ENCODE data around the gene GNA15.
"Not testable (repeated sequence)": the region's sequence is repeated elsewhere in the genome, so short reads cannot be mapped to it uniquely, and the experiment has no call there.

Gene GNA15

GRCh38 chr19:3148503-3148902, 12.7 kb downstream of the GNA15 start:
- in situ Hi-C loops (cut with MboI; ENCODE audit: low sequenced_read_pairs), result no loop called here

GRCh38 chr19:3149089-3149488, 13.3 kb downstream of the GNA15 start:
- in situ Hi-C loops (cut with MboI; ENCODE audit: low sequenced_read_pairs), result no loop called here

DNA sequence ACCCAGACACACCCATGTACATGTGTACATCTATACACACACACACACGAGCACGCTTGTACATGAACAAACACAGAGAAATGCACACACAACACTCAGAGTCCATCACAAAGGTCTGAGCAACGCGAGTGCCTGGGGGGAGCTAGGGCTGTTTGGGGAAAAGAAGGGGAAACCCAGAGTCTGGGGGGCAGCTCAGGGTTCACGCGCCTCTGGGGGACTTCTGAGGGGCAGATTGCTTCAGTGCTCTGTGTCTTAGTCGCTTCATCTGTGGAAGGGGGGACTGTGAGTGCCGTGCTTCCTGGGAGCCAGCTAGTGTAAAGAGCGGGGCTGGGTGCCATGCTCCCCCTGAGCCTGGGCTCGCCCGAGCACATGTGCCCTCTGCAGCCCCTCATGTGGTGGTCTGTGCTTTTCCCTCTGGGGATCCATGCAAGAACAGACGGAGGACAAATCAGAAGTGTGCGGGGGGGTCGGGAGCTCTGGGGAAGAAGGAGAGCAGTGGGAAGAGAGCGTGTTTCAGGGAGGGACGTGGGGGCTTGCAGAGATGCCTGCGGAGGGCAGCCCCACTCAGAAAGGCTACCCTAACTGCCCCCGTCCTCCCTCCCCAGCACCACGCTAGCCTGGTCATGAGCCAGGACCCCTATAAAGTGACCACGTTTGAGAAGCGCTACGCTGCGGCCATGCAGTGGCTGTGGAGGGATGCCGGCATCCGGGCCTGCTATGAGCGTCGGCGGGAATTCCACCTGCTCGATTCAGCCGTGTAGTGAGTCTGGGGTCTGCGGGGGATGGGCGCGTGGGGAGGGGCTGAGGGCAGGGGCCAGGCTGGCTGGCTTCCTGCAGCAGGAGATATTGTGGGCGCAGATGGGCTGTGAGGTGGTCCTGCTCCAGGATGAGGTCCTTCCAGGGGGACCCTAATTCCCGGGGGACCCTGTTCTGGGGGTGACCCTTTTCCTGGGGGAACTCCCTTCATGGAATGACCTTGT, 14.0 kb downstream of the GNA15 start:
- in situ Hi-C loops (cut with MboI; ENCODE audit: low sequenced_read_pairs), result no loop called here

GRCh38 chr19:3150739-3151329, 15.0 kb downstream of the GNA15 start:
- in situ Hi-C loops (cut with MboI; ENCODE audit: low sequenced_read_pairs), result no loop called here

DNA sequence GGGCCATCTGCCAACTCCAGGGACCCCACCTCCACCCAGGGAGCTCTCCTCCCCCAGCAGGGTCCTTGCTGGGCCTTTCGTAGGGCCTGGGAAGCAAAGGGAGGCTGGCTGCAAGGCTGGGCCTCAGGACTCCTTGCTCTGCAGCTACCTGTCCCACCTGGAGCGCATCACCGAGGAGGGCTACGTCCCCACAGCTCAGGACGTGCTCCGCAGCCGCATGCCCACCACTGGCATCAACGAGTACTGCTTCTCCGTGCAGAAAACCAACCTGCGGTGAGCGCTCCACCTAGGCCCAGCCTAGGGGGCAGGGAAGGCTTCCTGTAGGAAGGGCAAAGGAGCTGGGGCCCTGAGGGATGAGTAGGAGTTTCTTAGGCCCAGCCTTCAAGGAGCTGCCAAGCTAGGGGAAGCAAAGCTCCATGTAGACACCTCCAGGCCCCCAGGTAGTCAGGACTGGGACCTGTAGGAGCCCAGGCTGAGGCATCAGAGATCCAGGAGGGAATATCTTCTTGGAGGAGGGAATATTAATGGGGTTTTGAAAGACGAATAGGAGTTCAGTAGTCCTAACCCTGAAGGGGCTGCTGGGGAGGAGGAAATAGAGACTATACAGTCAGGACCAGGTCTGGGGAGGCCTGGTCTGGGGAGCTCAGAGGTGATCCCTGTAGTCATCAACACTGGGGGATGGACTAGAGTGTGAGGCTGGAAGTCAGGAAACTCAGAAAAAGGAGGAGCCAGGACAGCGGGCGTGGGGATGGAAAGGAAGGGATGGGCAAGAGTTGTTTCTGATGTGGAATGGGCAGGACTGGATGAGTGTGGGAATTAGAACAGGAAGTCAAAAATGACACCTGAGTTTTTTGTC, 16.0 kb downstream of the GNA15 start:
- in situ Hi-C loops (cut with MboI; ENCODE audit: low sequenced_read_pairs), result no loop called here

DNA sequence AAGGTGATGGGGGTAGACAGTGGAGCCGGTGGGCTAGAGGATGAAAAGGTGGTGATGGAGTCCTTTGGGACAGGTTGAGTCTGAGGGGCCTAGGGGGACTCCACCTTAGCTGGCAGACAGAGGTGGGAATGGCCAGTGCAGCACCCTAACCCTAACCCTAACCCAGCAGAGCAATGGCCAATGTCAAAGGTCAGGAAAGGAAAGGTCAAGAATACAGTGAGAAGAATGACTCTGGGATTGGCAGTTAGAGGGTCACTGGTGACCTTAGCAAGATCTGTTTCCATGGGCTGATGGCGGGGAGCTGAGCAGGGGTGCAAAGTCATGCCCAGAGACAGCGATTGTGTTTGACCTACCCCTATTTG, 16.6 kb downstream of the GNA15 start:
- in situ Hi-C loops (cut with MboI; ENCODE audit: low sequenced_read_pairs), result no loop called here

DNA sequence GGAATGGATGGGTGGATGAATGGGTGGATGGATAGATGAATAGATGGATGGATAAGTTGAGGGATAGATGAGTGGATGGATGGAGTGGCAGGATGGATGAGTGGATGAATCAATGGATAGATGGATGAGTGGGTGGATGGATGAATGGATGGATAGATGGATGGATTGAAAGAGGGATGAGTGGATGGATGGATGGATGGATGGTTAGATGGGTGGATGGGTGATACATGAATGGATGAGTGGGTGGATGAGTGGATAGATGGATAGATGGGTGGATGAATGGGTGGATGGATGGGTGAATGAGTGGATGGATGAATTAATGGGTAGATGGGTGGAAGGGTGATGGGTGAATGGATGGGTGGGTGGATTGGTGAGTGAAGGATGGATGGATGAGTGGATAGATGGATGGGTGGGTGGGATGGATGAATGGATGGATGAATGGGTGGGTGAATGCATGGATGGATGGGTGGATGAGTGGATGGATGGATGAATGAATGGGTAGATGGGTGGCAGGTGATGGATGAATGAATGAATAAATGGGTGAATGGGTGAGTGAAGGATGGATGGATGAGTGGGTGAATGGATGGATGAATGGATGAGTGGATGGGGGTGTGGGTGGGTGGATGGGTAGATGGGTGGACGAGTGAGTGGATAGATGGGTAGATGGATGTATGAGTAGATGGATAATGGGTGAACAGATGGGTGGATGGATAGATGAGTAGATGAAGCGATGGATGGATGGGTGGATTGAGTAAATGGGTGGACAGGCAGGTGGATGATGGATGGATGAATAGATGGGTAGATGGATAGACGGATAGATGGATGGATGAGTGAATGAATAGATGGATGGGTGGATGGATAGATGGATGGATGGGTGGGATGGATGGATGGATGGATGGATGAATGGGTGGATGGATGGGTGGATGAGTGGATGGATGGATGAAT, 17.7 kb downstream of the GNA15 start:
- in situ Hi-C loops (cut with MboI; ENCODE audit: low sequenced_read_pairs), result no loop called here

- in situ Hi-C loops (cut with MboI; ENCODE audit: low sequenced_read_pairs), result not testable (repeated sequence)
These were observed 18.6 kb downstream of the GNA15 start for GRCh38 chr19:3154447-3154846.

- in situ Hi-C loops (cut with MboI; ENCODE audit: low sequenced_read_pairs), result no loop called here
These were observed 19.3 kb downstream of the GNA15 start for GRCh38 chr19:3154957-3155736.

DNA sequence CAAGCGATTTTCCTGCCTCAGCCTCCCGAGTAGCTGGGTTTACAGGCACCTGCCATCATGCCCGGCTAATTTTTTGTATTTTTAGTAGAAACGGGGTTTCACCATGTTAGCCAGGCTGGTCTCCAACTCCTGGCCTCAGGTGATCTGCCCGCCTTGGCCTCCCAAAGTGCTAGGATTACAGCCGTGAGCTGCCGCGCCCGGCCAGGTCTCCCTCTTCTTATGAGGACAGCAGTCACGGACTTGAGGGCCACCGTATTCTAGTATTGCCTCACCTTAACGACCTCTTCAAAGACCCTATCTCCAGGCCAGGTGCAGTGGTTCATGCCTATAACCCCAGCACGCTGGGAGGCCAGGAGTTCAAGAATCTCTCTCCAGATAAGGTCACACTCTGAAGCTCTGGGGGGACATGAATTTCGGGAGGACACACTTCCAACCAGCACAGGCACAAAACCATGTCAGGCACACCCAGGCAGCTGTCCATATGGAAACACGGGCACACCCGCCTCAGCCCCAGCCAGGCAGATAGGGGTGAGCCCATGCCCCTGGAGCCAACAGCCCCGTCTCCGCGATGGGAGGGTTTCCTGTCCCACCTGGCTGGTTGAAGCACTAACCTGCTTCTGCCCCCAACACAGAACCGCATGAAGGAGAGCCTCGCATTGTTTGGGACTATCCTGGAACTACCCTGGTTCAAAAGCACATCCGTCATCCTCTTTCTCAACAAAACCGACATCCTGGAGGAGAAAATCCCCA, 21.4 kb downstream of the GNA15 start:
- in situ Hi-C loops (cut with MboI; ENCODE audit: low sequenced_read_pairs), result no loop called here

DNA sequence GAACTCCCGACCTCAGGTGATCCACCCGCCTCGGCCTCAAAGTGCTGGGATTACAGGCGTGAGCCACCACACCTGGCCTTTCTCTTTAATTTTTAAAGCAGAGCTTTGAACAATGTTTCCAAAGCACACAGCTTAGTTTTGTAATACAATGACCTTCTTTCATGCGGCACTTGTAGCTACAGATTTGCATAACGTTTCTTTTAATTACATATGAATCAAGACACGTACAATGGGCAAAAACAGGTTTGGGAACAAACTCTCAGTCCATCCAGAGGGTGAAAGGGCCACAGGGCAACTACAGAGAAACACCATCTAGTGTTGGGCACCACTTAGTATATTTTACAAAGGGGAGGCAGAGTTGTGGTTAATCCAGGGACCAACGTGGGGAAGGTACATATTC, 23.7 kb downstream of the GNA15 start:
- in situ Hi-C loops (cut with MboI; ENCODE audit: low sequenced_read_pairs), result no loop called here

GRCh38 chr19:3160219-3160618, 24.4 kb downstream of the GNA15 start:
- in situ Hi-C loops (cut with MboI; ENCODE audit: low sequenced_read_pairs), result no loop called here

- in situ Hi-C loops (cut with MboI; ENCODE audit: low sequenced_read_pairs), result no loop called here
These were observed 25.6 kb downstream of the GNA15 start for GRCh38 chr19:3161453-3161852.

- in situ Hi-C loops (cut with MboI; ENCODE audit: low sequenced_read_pairs), result no loop called here
These were observed 26.8 kb downstream of the GNA15 start for GRCh38 chr19:3162418-3163229.

DNA sequence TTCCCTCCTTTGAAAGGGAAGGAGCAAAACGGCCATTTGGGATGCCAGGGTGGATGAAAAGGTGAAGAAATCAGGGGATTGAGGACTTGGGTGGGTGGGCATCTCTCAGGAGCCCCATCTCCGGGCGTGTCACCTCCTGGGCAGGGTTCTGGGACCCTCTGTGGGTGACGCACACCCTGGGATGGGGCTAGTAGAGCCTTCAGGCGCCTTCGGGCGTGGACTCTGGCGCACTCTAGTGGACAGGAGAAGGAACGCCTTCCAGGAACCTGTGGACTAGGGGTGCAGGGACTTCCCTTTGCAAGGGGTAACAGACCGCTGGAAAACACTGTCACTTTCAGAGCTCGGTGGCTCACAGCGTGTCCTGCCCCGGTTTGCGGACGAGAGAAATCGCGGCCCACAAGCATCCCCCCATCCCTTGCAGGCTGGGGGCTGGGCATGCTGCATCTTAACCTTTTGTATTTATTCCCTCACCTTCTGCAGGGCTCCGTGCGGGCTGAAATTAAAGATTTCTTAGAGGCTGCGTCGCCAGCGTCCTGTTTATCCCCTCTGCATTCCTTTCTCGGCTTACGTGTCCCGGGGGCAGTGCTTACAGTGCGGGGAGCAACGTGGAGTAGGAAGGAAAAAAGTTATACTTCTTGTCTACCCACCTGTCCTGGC, 27.5 kb downstream of the GNA15 start:
- in situ Hi-C loops (cut with MboI; ENCODE audit: low sequenced_read_pairs), result no loop called here

GRCh38 chr19:3163943-3164342, 28.1 kb downstream of the GNA15 start:
- in situ Hi-C loops (cut with MboI; ENCODE audit: low sequenced_read_pairs), result no loop called here

DNA sequence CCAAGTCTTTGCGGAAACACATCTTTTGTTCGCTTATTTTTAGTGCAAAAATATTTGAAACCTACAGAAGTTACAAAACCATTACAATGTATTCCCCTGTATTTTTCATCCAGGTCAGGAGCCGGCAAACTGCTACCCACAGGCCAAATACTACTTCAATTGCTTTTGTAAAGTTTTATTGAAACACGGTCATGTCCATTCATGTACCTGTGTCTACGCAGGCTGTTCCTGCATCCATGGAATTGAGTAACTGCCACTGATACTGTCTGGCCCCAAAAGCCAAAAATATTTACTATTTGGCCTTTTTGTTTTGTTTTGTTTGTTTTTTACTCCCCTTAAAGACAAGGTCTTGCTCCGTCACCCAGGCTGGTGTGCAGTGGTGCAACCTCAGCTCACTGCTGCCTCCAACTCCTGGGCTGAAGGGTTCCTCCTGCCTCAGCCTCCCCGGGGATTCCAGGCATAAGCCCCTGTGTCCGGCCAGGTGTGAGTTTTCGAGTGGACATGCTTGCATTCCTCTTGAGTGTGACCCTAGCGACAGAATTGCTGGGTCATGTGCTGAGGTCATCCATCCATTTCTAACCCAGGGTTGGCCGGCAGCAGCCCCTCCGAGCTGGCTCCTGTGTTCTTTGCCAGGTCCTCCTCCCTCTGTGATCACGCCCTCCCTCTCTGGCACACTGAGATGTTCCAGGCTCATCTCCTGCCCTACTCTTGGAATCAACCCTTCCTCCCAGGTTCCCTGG, 31.9 kb downstream of the GNA15 start:
- in situ Hi-C loops (cut with MboI; ENCODE audit: low sequenced_read_pairs), result no loop called here

All from HL-60/S4 treated with phorbol 12-myristate 13-acetate at 8.2 ng/mL for 4 days and 3 days (cell line).